Umbilical cord (tissue), 2 donors: ENCODE data around the gene NPAT. TPM values are rescaled to one million over a fixed set of nuclear protein-coding genes. Genes with fewer than 3 reads are reported as not detected.

ENCODE experiments used
- DNase-seq: peaks from one replicate; pipeline ENCODE4 v3.0.0-alpha.2; 2015; ENCODE audit warnings: low spot score
- total RNA-seq: library from RNA; depleted of rRNA; stranded (reverse); fragments of >200 nt; gene quantifications from one replicate; pipeline ENCODE4 v1.2.3, GENCODE V29; 2014; ENCODE audit warnings: low replicate concordance; ENCODE audit not compliant: insufficient read depth

The NPAT gene
- total RNA-seq = 30.1 TPM

- DNase-seq = peak; percentile 100
Observed at GRCh38 chr11:108222574-108223347, at the start of gene NPAT, which contains the start of gene ATM. Gene NPAT (minus strand): TSS chr11:108222638. CDS start chr11:108222536, 102 bp downstream. Gene ATM (plus strand): TSS chr11:108223067. CDS start chr11:108227625, 4,558 bp downstream.

GRCh38 chr11:108269583-108269982 lies 47.1 kb upstream of the NPAT start:
- DNase-seq = no peak

- no peak for DNase-seq
Observed at GRCh38 chr11:108253176-108253575, 30.7 kb upstream of the NPAT start.

GRCh38 chr11:108246885-108247284 lies 24.4 kb upstream of the NPAT start:
- DNase-seq = no peak

GRCh38 chr11:108246308-108246707 lies 23.9 kb upstream of the NPAT start:
- DNase-seq = no peak

GRCh38 chr11:108242422-108242821 lies 20.0 kb upstream of the NPAT start:
- DNase-seq = no peak

GRCh38 chr11:108241330-108242037 lies 19.0 kb upstream of the NPAT start:
- no peak for DNase-seq

GRCh38 chr11:108239076-108239475 lies 16.6 kb upstream of the NPAT start:
- no peak for DNase-seq

GRCh38 chr11:108237058-108237481 lies 14.6 kb upstream of the NPAT start:
- no peak for DNase-seq

GRCh38 chr11:108235633-108236032 lies 13.2 kb upstream of the NPAT start:
- no peak for DNase-seq

GRCh38 chr11:108235192-108235591 lies 12.8 kb upstream of the NPAT start:
- DNase-seq = no peak

GRCh38 chr11:108233277-108233945 lies 11.0 kb upstream of the NPAT start:
- no peak for DNase-seq

GRCh38 chr11:108228251-108228650 lies 5.8 kb upstream of the NPAT start:
- DNase-seq = no peak

GRCh38 chr11:108226036-108226435 lies 3.6 kb upstream of the NPAT start:
- no peak for DNase-seq

GRCh38 chr11:108224911-108225786 lies 2.7 kb upstream of the NPAT start:
- peak; percentile 6 for DNase-seq

GRCh38 chr11:108224366-108224765 lies 1.9 kb upstream of the NPAT start:
- no peak for DNase-seq

GRCh38 chr11:108223348-108224149 lies 1.1 kb upstream of the NPAT start:
- no peak for DNase-seq

GRCh38 chr11:108221911-108222573 lies 396 bp downstream of the NPAT start:
- no peak for DNase-seq

- DNase-seq = peak; percentile 24
Observed at GRCh38 chr11:108221371-108221770, 1.1 kb downstream of the NPAT start.
